Measurements from ENCODE around the gene COMMD6.

Gene COMMD6

DNA sequence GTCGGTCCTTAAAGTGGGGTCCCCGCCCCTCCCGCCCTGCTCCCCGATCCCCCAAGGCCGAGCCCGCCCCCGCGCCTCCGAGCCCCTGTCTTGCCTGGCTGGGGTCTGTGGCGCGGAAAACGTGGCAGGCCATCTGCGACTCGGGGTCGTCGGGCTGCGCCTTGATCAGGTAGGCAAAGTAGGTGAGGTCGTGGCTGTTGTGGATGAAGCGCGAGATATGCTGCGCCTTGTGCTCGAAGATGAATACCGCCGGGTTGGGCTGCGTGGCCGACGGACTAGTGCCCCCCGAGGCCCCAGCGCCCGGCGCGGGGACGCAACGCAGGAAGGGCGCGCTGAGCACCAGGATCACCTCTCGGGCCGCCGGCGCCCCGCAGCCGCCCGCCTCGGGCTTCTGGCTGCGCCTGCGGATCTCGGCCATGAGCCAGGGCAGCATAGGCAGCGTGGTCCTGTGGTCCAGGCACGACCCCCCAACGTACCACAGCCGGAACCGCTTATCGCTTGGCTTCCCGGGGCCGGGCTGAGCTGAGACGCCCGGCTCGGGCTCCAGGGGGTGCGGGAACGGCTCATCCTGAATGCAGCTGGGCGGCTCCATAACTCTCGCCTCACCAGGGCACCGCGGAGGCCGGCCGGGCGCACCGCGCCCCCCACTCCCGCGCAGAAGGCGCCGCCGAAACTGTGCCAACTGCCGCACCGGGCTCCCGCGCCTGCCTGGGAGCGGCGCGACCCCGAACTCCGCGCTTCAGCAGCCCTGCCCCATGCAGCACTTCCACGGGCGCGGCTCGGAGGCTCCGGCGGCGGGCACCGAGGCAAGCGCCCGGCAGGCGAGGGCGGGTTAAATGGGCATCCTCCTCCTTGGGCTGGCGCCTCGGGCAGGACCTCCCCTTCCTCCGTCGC lies 56.2 kb downstream of the COMMD6 start:
- peak overlapping the region; percentile 93 for H3K4me3 Mint-ChIP-seq
- peak; percentile 29 to 55 for DNase-seq
- peaks cover 33% of the 10 kb centered on the region for H3K4me1 Mint-ChIP-seq
- no peaks in the 10 kb centered on the region for H3K9me3 Mint-ChIP-seq
- no peak overlapping the region for H3K27ac Mint-ChIP-seq
- ATAC-seq = peak; percentile 53
- peaks cover 61% of the 10 kb centered on the region for H3K27me3 Mint-ChIP-seq

DNA sequence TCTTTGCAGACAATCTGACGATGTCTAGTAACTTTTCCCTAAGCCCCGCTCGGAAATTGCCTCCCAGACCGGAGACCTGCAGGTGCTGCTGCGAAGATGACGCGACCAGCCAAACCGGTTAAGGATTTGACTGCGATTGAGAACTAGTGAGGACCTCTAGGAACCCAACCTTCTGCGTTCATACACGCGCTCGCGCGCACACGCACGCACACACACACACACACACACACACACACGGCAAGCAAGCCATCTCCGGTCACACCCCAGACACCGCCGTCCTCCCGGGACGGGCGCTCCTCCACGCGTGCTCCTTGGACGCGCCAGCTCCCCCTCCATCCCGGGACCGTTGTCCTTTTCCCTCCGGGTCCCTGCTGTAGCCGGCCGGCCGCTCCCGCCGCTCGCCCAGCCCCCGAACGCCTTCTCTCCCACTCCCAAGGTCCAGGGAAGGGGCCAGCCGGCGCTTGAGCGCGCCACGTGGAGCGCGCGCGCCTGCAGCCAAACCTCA lies 56.9 kb downstream of the COMMD6 start:
- peak; percentile 29 for ATAC-seq
- peaks cover 59% of the 10 kb centered on the region for H3K27me3 Mint-ChIP-seq
- no peak overlapping the region for H3K27ac Mint-ChIP-seq
- H3K4me1 Mint-ChIP-seq = peaks cover 26% of the 10 kb centered on the region
- DNase-seq = peak in 1 of 2 donors; percentile 30
- H3K4me3 Mint-ChIP-seq = peak overlapping the region; percentile 93
- H3K9me3 Mint-ChIP-seq = no peaks in the 10 kb centered on the region

DNA sequence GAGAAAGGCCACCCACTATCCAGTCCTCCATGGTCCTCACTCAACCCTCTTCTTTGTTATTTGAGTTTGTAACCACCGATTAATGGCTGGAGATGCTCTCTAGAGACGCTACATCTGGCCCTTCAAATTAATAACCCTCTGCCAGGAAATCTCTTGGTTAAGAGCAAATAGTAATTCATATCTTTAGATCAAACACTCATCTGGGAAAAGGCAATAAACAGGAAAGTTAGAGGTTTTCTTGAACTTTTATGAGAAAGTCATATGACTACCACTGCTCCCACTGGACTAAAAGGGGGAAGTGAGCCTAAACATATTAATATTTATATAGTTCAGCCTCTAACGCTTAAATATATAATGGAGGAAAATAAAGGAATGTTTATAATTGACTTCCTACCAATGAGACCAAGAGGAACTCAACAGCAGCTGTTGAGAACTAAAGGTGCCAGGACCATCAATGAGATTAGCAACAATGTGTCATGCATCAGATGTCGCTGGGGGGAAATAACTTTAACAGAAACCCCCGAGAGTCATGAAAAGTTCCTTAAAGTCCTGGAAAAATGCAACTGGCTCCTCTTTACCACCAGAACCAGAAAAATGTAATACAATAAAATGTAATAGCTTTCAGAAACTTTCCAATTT lies 58.4 kb downstream of the COMMD6 start:
- Mint-ChIP-seq H3K9me3 (no peaks in the 10 kb centered on the region), H3K27ac (no peak overlapping the region), H3K4me1 (peaks cover 17% of the 10 kb centered on the region), H3K27me3 (peaks cover 57% of the 10 kb centered on the region), H3K4me3 (no peak overlapping the region)
- DNase-seq = no peak
- ATAC-seq = no peak

- H3K27ac Mint-ChIP-seq = no peak overlapping the region
- DNase-seq (no peak), ATAC-seq (no peak)
- H3K4me1 Mint-ChIP-seq = peaks cover 17% of the 10 kb centered on the region
- H3K4me3 Mint-ChIP-seq = no peak overlapping the region
- no peaks in the 10 kb centered on the region for H3K9me3 Mint-ChIP-seq
- H3K27me3 Mint-ChIP-seq = peaks cover 57% of the 10 kb centered on the region
Observed at GRCh38 chr13:75478659-75479058, 59.0 kb downstream of the COMMD6 start.

All from stimulated activated naive CD8-positive, alpha-beta T cell treated with anti-CD3 and anti-CD28 coated beads, Interleukin-15, amount 100 ng/mL, for 72 hours (primary cell).